Lower leg skin (tissue), 3 donors: ENCODE results near the gene RAD51B.

Experiments
- POLR2A ChIP-seq, 2 donors: fragments of 450-650 bp; IDR thresholded peaks; one replicate each; pipeline ENCODE4 v1.6.1; 2016 to 2017; ENCODE audit warnings: antibody characterized with exemption in 2 of 2, mild to moderate bottlenecking in 1 of 2, moderate library complexity in 1 of 2
- TF ChIP-seq, protein P1 (sequence below), 3 donors: fragments of 450-650 bp; IDR thresholded peaks; one replicate each; pipeline ENCODE4 v1.5.1; 2016; ENCODE audit warnings: antibody characterized with exemption in 3 of 3, mild to moderate bottlenecking in 3 of 3, moderate library complexity in 2 of 3

- TF ChIP-seq, protein P1, sequence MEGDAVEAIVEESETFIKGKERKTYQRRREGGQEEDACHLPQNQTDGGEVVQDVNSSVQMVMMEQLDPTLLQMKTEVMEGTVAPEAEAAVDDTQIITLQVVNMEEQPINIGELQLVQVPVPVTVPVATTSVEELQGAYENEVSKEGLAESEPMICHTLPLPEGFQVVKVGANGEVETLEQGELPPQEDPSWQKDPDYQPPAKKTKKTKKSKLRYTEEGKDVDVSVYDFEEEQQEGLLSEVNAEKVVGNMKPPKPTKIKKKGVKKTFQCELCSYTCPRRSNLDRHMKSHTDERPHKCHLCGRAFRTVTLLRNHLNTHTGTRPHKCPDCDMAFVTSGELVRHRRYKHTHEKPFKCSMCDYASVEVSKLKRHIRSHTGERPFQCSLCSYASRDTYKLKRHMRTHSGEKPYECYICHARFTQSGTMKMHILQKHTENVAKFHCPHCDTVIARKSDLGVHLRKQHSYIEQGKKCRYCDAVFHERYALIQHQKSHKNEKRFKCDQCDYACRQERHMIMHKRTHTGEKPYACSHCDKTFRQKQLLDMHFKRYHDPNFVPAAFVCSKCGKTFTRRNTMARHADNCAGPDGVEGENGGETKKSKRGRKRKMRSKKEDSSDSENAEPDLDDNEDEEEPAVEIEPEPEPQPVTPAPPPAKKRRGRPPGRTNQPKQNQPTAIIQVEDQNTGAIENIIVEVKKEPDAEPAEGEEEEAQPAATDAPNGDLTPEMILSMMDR (IDR thresholded peaks at IDR 0.05), result no peak
- TF ChIP-seq POLR2A (IDR thresholded peaks at IDR 0.05), result no peak
Observed at GRCh38 chr14:68307790-68308168, 488.2 kb downstream of the RAD51B start.
